Glomerular endothelial cell (primary cell): ENCODE results near the gene KCMF1. TPM values are rescaled to one million over a fixed set of nuclear protein-coding genes. Genes with fewer than 3 reads are reported as not detected.

Experiments
- DNase-seq: peaks from one replicate; pipeline ENCODE4 v3.0.0-alpha.2; 2011; ENCODE audit warnings: low read depth, low spot score; ENCODE audit errors: extremely low read depth
- total RNA-seq: library from RNA; depleted of rRNA; stranded (reverse); fragments of >200 nt; gene quantifications from 2 replicates; pipeline ENCODE4 v1.2.3, GENCODE V29; 2015

KCMF1 gene
- total RNA-seq, 1 donor from 2014 or later: 54.3 TPM

DNA sequence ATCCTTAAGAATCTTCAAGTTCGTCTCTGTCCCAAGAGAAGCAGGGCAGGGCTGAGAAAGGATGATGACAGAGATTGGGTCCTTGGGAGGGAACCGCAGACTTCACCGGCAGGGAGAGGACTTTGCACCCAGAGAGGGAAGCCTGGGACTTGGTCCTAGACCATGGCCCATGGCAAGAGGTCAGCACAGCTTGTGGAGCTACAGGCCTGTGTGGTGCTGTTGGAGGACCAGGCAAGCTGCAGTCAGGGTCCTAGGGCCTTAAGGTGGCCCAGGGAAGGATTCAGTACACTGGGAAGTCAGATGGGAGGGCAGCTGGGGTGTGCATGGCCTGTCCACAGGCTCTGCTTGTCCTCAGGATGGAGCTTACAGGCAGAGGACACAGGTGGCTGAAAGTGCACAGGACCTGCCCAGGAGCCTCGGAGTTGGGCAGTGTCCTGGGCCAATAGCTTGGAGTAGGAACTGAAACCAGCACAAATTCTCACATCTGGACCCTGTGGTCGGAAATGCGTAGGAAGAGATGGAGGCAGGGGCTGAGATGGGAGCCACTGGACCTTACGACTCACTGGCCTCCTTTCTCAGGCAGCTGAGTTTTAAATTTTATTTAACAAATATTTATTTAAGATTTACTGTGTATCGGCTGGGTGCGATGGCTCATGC is 105.8 kb downstream of the KCMF1 start:
- no peak for DNase-seq

DNA sequence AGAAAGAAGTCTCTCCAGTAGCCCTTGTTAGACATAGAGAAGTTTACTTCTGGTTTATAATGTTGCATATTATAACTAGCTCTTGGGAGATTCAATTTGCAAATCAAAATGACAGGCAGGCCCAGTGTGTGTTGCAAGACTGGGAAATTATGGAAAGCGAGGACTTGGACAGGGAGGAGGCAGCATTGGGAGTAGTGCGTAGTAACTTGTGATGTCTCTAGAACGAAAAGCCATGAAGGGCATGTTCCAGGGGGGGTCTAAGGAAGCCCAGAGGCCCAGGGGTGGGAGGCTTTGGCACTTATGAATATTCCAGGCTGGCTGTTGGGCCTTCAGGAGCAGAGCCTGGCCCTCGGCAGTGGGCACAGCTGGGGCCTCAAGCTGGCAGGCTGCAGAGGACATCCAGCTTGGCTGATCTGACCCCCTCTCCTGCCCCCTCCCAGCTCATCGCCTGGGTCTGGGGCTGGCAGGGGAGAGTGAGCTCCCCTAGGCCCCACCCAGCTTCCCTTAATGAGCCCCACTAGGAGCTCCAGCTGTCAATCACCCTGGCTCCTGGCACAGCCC is 107.0 kb downstream of the KCMF1 start:
- no peak for DNase-seq

DNA sequence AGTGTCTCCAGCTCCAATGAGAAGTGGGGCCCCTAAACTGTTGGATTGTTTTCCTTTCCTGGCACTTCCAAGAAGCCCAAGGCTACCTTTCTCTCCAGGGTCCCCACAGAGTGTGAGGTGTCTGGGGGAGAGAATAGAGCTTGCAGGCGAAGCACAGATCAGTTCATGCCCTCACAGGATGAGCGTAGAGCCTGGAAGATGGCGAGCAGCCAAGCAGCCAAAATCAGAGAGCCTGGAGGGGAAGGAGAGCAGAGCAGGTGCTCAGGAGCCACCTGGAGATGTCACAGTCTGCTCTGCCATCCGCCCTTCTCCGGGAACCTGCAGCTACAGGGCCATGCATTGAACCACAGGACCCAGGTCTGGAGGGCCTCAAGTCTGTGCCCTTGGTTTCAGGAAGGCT is 107.6 kb downstream of the KCMF1 start:
- DNase-seq: no peak

DNA sequence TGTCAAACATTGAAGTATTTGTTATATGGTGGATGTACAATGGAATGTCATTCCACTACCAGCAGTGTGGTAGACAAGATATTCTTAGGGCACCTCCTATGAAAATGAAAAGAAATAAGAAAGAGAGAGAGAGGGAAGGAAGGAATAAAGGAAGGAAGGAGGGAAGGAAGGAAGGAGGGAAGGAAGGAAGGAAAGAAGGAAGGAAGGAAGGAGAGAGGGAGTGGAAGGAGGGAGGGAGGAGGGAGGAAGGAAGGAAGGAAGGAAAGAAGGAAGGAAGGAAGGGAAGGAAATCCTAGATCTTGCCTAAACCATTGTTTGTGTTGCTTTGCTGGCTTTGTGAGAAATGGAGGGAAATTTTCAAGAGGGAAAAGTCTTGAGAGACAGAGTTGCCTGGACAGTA is 112.1 kb downstream of the KCMF1 start:
- no peak for DNase-seq

DNA sequence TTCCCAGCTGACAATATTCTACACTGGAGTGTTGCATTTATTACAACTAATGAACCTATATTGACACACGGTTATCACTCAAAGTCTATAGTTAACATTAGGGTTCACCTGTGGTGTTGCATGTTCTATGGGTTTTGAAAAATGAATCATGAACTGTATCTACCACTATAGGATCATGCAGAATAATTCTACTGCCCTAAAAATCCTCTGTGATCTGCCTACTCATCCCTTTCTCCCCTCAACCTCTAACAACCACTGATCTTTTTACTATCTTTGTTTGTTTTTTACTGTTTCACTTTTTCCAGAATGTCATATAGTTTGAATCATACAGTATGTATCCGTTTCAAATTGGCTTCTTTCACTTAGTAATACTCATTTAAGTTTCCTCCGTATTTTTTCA is 114.6 kb downstream of the KCMF1 start:
- DNase-seq: no peak

DNA sequence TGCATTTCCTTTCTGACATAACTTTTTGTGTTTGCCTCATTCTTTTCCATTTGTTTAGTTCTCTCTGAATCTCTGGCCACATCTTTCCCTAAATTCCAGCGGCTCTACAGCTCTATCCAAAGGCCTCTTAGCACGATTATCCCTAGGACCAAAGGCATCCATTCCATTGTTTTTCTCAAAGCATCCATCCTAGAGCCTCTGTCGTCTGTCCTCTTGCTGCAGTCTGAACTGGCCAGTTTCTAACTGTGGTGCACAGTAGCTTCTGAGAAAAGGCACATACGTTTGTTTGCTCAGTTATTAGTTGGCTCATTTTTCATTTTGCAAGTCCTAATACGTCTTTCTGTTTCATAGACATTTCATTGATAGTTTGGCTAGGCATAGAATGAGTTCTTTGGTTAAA is 116.6 kb downstream of the KCMF1 start:
- no peak for DNase-seq

DNA sequence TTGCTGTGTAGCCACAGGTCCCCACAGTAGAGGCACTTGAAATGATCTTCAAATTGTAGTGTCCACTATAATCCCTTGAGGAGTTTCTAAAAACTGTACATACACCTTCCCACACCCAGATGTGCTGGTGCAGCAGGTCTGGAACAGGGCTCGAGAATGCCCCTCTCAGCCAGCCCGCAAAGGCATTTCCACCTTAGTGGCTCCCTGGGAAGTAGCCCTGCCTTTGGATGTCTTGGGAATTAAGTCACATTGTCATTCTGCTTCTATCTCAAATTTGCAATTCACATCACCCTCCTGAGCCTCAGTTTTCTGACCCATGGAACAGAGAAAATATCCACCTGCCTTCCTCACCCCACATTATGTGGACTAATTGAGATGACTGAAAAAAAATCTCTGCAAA is 118.0 kb downstream of the KCMF1 start:
- no peak for DNase-seq

DNA sequence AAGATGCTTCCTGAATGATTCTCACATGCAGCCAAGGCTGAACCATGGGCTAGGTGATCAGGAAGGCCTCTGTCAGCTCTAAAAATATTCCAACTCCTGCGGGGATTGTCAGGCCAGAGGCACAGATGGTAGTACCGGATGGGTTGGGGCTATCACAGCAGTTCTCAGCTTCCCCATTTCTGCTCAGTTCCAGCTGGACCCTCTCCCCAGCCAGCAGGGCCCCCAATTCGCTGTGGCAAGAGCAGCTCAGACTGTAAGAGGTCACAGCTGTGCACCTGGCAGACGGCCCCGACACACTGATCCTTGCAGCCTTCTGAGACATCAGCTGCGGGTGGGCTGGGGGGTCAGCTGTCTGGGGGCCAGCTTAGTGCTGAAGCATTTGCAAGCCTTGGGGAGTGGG is 118.6 kb downstream of the KCMF1 start:
- DNase-seq: no peak

DNA sequence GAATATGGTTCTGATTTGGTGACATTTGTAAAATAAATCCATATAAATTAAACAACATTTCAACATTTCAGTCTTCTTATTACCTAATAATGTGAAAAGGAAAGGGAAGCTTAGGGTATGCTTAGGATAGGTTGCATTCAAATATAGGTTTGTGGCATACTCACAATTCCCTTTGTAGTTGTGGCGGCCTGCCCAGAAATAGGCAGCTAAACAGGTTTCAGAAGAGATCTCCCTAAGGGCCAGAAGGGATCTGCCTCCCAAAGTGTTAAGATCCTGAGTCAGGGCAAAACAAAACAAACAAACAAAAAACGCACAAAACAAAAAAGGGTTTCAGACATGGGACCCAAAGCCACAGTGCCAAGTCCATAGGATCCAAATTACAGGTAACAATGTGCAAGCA is 120.9 kb downstream of the KCMF1 start:
- DNase-seq: no peak

DNA sequence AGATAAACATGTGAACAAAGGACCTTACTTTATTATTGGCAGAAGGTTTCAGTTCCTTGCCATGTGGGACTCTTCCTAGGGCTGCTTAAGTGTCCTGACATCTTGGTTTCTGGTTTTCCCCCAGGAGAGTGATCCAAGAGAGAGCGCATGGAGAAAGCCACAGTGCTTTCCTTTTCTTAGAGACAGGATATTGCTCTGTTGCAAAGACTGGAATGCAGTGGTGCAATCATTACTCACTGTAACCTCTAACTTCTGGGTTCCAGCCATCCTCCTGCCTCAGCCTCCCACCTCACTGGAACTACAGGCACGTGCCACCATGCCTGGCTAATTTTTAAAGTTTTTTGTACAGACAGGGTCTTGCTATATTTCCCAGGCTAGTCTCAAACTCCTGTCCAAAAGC is 124.1 kb downstream of the KCMF1 start:
- DNase-seq: no peak

DNA sequence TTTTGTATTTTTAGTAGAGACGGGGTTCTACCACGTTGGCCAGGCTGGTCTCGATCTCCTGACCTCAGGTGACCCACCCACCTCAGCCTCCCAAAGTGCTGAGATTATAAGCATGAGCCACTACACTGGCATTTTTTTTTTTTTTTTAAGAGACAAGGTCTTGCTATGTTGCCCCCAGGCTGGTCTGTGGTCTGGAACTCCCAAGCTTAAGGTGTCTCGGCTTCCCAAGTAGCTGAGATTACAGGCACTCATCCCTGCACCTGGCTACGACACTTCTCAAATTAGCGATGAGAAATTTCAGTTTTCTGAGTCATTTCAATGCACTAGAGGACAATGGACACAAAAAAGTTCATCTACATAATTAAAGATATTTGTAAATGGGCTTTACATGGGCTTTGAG is 125.7 kb downstream of the KCMF1 start:
- DNase-seq: no peak

DNA sequence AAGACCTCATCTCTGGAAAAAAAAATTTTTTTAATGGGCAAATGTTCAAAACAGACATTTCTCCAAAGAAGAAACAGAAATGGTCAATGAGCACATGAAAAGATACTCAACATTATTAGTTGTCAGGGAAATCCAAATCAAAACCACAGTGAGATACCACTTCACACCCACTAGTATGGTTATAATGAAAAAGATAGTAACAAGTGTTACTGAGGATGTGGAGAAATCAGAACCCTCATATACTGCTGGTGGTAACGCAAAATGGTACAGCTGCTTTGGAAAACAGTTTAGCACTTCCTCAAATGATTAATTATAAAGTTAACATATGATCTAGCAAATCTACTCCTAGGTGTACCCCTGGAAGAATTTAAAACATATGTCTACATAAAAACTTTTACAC is 133.3 kb downstream of the KCMF1 start:
- no peak for DNase-seq

DNA sequence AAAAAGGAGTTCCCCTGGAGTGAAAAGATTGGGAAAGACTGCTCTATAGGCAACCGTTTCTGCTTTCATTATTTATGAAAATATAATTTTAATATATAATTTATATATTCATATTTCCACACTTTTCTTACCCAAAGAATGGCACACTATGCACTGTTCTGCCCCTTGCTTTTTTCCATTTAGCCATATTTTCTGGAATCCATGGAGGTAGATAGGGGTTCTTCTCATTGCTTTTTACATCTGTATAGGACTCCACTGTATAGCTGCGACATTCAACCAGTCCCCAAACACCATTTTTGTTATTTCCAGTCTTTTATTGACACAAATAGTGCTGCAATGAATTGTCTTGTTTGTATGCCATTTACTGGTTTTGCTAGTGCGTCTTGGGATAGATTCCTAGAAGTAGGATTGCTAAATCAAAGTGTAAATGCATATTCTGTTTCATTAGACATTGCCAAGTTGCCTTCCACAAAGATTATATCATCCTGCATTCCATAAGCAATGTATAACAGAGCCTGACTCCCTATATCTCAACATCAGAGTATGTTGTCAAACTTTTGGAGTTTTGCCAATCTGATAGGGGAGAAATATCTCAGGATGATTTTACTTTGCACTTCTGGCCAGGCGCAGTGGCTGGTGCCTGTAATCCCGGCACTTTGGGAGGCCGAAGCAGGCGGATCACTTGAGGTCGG is 135.7 kb downstream of the KCMF1 start:
- DNase-seq: no peak

Other genes with a start within 250 kb of the KCMF1 start
- gene TRABD2A, start 90.1 kb upstream of the KCMF1 start, total RNA-seq: 1.3 and 4.5 TPM in 2 replicates
- 8,984 and 9,445 TPM in 2 replicates for gene TMSB10, start 65.5 kb upstream of the KCMF1 start, total RNA-seq
- 6.8 and 16.7 TPM in 2 replicates for gene TCF7L1, start 162.2 kb downstream of the KCMF1 start, total RNA-seq